Measurements from ENCODE around the gene MRPL40.

The MRPL40 gene

GRCh38 chr22:19480173-19480568, 47.8 kb downstream of the MRPL40 start:
- Mint-ChIP-seq H3K9me3 (no peaks in the 10 kb centered on the region), H3K27ac (peak overlapping the region; percentile 100), H3K4me3 (peak overlapping the region; percentile 99), H3K4me1 (peaks cover 31% of the 10 kb centered on the region), H3K36me3 (ENCODE audit: low read depth) (peaks cover 12% of the 10 kb centered on the region), H3K27me3 (ENCODE audit: low read depth, poor library complexity) (peaks cover 3% of the 10 kb centered on the region)
- DNase-seq = no peak
- no peak for TF ChIP-seq CTCF (IDR thresholded peaks at IDR 0.05)

GRCh38 chr22:19480789-19481188, 48.4 kb downstream of the MRPL40 start:
- Mint-ChIP-seq H3K27ac (no peak overlapping the region), H3K4me3 (peak overlapping the region; percentile 99), H3K36me3 (ENCODE audit: low read depth) (peaks cover 15% of the 10 kb centered on the region), H3K9me3 (no peaks in the 10 kb centered on the region), H3K27me3 (ENCODE audit: low read depth, poor library complexity) (peaks cover 3% of the 10 kb centered on the region), H3K4me1 (peaks cover 31% of the 10 kb centered on the region)
- DNase-seq = no peak
- TF ChIP-seq CTCF (IDR thresholded peaks at IDR 0.05) = no peak

- no peak overlapping the region for H3K27ac Mint-ChIP-seq
- no peaks in the 10 kb centered on the region for H3K9me3 Mint-ChIP-seq
- DNase-seq = no peak
- H3K4me3 Mint-ChIP-seq = no peak overlapping the region
- no peak for TF ChIP-seq CTCF (IDR thresholded peaks at IDR 0.05)
- peaks cover 20% of the 10 kb centered on the region for H3K36me3 Mint-ChIP-seq (ENCODE audit: low read depth)
- H3K4me1 Mint-ChIP-seq = peaks cover 27% of the 10 kb centered on the region
- H3K27me3 Mint-ChIP-seq (ENCODE audit: low read depth, poor library complexity) = peaks cover 3% of the 10 kb centered on the region
Observed at GRCh38 chr22:19482297-19482696, 50.0 kb downstream of the MRPL40 start.

- TF ChIP-seq CTCF (IDR thresholded peaks at IDR 0.05) = no peak
- Mint-ChIP-seq H3K36me3 (ENCODE audit: low read depth) (peaks cover 20% of the 10 kb centered on the region), H3K9me3 (no peaks in the 10 kb centered on the region), H3K4me3 (no peak overlapping the region), H3K4me1 (peaks cover 16% of the 10 kb centered on the region), H3K27me3 (ENCODE audit: low read depth, poor library complexity) (peaks cover 3% of the 10 kb centered on the region), H3K27ac (no peak overlapping the region)
- no peak for DNase-seq
Observed at GRCh38 chr22:19483481-19484244, 51.3 kb downstream of the MRPL40 start.

Measured in nephron progenitor cell (in vitro differentiated cells).